ENCODE data around the gene EXTL2. TPM values are rescaled to one million over a fixed set of nuclear protein-coding genes. Genes with fewer than 3 reads are reported as not detected.

Gene EXTL2
- total RNA-seq, 2 experiments from 2014 or later, result 2.0 to 2.6 TPM

- DNase-seq, result peak; percentile 80
- H3K4me1 Mint-ChIP-seq (ENCODE audit: low read depth), result peaks cover 48% of the 10 kb centered on the region
- ATAC-seq, result peak; percentile 87
- no peaks in the 10 kb centered on the region for H3K27me3 Mint-ChIP-seq (ENCODE audit: low read depth)
- POLR2A ChIA-PET, result interaction anchor here (0.7 to 3.9 kb wide), 9 partner anchors 11 to 382 kb away, joined by 3 to 31 read pairs (median 3); partner anchors contain the start of genes DPH5 and S1PR1
- no peak overlapping the region for H3K27ac Mint-ChIP-seq
- peaks cover 3% of the 10 kb centered on the region for H3K9me3 Mint-ChIP-seq (ENCODE audit: insufficient read depth)
- no peak overlapping the region for H3K4me3 Mint-ChIP-seq
- CTCF ChIA-PET, result interaction anchor here (0.8 to 6.6 kb wide), 10 partner anchors 104 to 382 kb away, joined by 3 to 52 read pairs (median 4); no protein-coding TSS in a partner anchor
- H3K36me3 Mint-ChIP-seq (ENCODE audit: low read depth), result peaks cover 50% of the 10 kb centered on the region
These were observed 32.6 kb upstream of the EXTL2 start for GRCh38 chr1:100927276-100927675.

DNA sequence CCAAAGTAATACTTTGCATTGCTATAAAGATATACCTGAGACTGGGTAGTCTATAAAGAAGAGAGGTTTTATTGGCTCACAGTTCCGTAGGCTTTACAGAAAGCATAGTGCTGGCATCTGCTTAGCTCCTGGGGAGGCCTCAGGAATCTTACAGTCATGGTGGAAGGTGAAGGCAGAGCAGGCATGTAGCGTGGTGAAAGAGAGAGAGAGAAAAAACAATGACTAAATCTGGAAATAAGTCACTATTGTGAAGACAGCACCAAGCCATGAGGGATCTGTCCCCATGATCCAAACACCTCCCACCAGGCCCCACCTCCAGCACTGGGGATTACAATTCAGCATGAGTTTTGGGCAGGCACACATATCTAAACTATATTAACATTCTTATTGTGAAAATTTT lies 31.6 kb upstream of the EXTL2 start:
- no peaks in the 10 kb centered on the region for H3K27me3 Mint-ChIP-seq (ENCODE audit: low read depth)
- ATAC-seq, result no peak
- H3K4me1 Mint-ChIP-seq (ENCODE audit: low read depth), result peaks cover 43% of the 10 kb centered on the region
- POLR2A ChIA-PET, result interaction anchor here (0.6 to 1.7 kb wide), 3 partner anchors 12 to 423 kb away, joined by 3 to 4 read pairs (median 4); no protein-coding TSS in a partner anchor
- no peak for DNase-seq
- no peak overlapping the region for H3K4me3 Mint-ChIP-seq
- no peak overlapping the region for H3K27ac Mint-ChIP-seq
- H3K9me3 Mint-ChIP-seq (ENCODE audit: insufficient read depth), result peaks cover 3% of the 10 kb centered on the region
- CTCF ChIA-PET, result interaction anchor here (0.6 to 6.6 kb wide), 6 partner anchors 29 to 364 kb away, joined by 3 to 52 read pairs (median 4); no protein-coding TSS in a partner anchor
- H3K36me3 Mint-ChIP-seq (ENCODE audit: low read depth), result peaks cover 49% of the 10 kb centered on the region

- Mint-ChIP-seq H3K27me3 (ENCODE audit: low read depth) (no peaks in the 10 kb centered on the region), H3K27ac (peak overlapping the region; percentile 53), H3K9me3 (ENCODE audit: insufficient read depth) (peaks cover 3% of the 10 kb centered on the region), H3K4me3 (no peak overlapping the region), H3K36me3 (ENCODE audit: low read depth) (peaks cover 45% of the 10 kb centered on the region), H3K4me1 (ENCODE audit: low read depth) (peaks cover 37% of the 10 kb centered on the region)
- CTCF ChIA-PET, result interaction anchor here (0.6 to 6.6 kb wide), 8 partner anchors 26 to 365 kb away, joined by 3 to 52 read pairs (median 4); partner anchors contain the start of gene DPH5
- ATAC-seq, result no peak
- DNase-seq, result no peak
- POLR2A ChIA-PET, result interaction anchor here (0.6 kb wide), 1 partner anchor 311 kb away, joined by 4 read pairs; no protein-coding TSS in a partner anchor
These were observed 30.3 kb upstream of the EXTL2 start for GRCh38 chr1:100924991-100925390.

DNA sequence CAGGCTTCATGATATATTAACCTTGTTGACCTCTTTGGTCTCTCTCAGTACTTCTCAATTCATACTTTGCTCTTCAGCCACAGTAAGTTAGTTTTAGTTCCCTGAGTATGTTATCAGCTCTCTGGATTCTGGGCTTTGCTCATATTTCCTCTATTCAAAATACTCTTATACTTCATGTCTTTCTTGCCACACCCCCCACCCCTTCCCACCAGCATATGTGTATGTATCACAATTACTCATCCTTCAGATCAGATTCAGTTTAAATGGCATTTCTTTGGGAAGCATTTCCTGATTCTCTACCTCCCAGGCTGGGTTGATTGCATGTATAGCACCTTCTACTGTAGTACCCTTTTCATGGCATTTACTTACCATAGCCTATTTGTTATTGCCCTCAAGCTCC lies 29.6 kb upstream of the EXTL2 start:
- ChIA-PET CTCF (interaction anchor here (0.7 to 6.6 kb wide), 7 partner anchors 27 to 366 kb away, joined by 3 to 52 read pairs (median 5); partner anchors contain the start of gene DPH5), POLR2A (interaction anchor here (1.3 to 1.9 kb wide), 2 partner anchors 25 to 312 kb away, joined by 5 to 7 read pairs; partner anchors contain the start of gene S1PR1)
- DNase-seq, result no peak
- peaks cover 42% of the 10 kb centered on the region for H3K36me3 Mint-ChIP-seq (ENCODE audit: low read depth)
- H3K9me3 Mint-ChIP-seq (ENCODE audit: insufficient read depth), result peaks cover 3% of the 10 kb centered on the region
- peak overlapping the region; percentile 14 for H3K27ac Mint-ChIP-seq
- H3K27me3 Mint-ChIP-seq (ENCODE audit: low read depth), result no peaks in the 10 kb centered on the region
- no peak for ATAC-seq
- H3K4me1 Mint-ChIP-seq (ENCODE audit: low read depth), result peaks cover 32% of the 10 kb centered on the region
- no peak overlapping the region for H3K4me3 Mint-ChIP-seq

- Mint-ChIP-seq H3K36me3 (ENCODE audit: low read depth) (peaks cover 61% of the 10 kb centered on the region), H3K9me3 (ENCODE audit: insufficient read depth) (peaks cover 2% of the 10 kb centered on the region), H3K27ac (no peak overlapping the region), H3K27me3 (ENCODE audit: low read depth) (no peaks in the 10 kb centered on the region), H3K4me3 (no peak overlapping the region), H3K4me1 (ENCODE audit: low read depth) (peaks cover 26% of the 10 kb centered on the region)
- no peak for ATAC-seq
- POLR2A ChIA-PET, result interaction anchor here (0.8 kb wide), 1 partner anchor 317 kb away, joined by 6 read pairs; no protein-coding TSS in a partner anchor
- no peak for DNase-seq
- CTCF ChIA-PET, result interaction anchor here (1.0 to 6.6 kb wide), 12 partner anchors 12 to 446 kb away, joined by 3 to 52 read pairs (median 6); no protein-coding TSS in a partner anchor
These were observed 26.6 kb upstream of the EXTL2 start for GRCh38 chr1:100921110-100921706.

- no peak overlapping the region for H3K4me3 Mint-ChIP-seq
- ATAC-seq (no peak), DNase-seq (no peak)
- H3K27ac Mint-ChIP-seq, result no peak overlapping the region
- ChIA-PET CTCF (no interaction called here), POLR2A (interaction anchor here (0.8 kb wide), 1 partner anchor 16 kb away, joined by 4 read pairs; the partner anchor contains the start of gene SLC30A7)
- peaks cover 63% of the 10 kb centered on the region for H3K36me3 Mint-ChIP-seq (ENCODE audit: low read depth)
- H3K27me3 Mint-ChIP-seq (ENCODE audit: low read depth), result no peaks in the 10 kb centered on the region
- no peaks in the 10 kb centered on the region for H3K9me3 Mint-ChIP-seq (ENCODE audit: insufficient read depth)
- no peaks in the 10 kb centered on the region for H3K4me1 Mint-ChIP-seq (ENCODE audit: low read depth)
These were observed 17.4 kb upstream of the EXTL2 start for GRCh38 chr1:100912019-100912418.

GRCh38 chr1:100909018-100909417 lies 14.4 kb upstream of the EXTL2 start:
- H3K4me1 Mint-ChIP-seq (ENCODE audit: low read depth), result peaks cover 10% of the 10 kb centered on the region
- POLR2A ChIA-PET, result interaction anchor here (1.0 to 1.6 kb wide), 2 partner anchors 13 to 379 kb away, joined by 4 to 8 read pairs; partner anchors contain the start of gene SLC30A7
- no peak overlapping the region for H3K4me3 Mint-ChIP-seq
- ATAC-seq, result no peak
- CTCF ChIA-PET, result interaction anchor here (1.1 to 4.5 kb wide), 5 partner anchors 12 to 449 kb away, joined by 3 to 21 read pairs (median 5); no protein-coding TSS in a partner anchor
- no peak overlapping the region for H3K27ac Mint-ChIP-seq
- H3K9me3 Mint-ChIP-seq (ENCODE audit: insufficient read depth), result peaks cover 7% of the 10 kb centered on the region
- no peaks in the 10 kb centered on the region for H3K27me3 Mint-ChIP-seq (ENCODE audit: low read depth)
- peaks cover 70% of the 10 kb centered on the region for H3K36me3 Mint-ChIP-seq (ENCODE audit: low read depth)
- DNase-seq, result no peak

DNA sequence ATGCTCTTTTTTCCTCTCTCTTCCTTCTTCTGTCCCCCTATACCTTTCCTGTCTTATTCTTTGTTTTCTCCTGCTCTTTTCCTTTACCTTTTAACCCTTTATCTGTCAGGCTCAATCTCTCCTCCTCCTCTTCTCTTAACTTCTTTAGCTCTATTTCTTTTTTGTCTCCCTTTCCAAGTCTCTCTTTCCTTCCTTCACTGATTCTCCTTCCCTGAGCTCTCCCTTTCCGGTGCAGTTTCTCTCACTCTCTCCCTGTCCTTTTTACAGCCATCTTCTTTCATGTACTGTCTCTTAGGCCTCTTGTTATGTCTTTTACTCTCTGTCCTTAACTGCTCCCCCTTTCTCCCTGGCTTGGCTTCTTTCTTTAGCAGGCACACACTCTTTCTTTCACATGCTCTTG lies 13.2 kb upstream of the EXTL2 start:
- H3K27ac Mint-ChIP-seq, result no peak overlapping the region
- POLR2A ChIA-PET, result no interaction called here

DNA sequence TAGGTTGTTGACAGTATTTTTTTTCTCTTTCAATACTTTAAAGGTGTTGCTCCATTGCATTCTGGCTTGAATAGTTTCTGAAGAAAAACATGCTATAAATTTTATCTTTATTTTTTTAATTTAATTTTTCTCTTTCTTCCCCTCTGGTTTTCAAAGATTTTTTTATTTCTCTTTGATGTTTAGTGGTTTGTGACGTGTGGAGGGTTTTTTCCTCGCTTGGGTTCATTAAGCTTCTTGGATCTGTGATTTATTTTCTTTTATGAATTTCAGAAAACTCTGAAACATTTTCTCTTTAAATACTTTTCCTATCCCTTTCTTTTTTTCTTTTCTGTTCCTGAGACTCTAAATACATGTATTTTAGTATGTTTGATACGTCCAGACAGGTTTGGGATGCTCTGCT lies 10.5 kb upstream of the EXTL2 start:
- CTCF ChIA-PET, result interaction anchor here (4.5 kb wide), 1 partner anchor 382 kb away, joined by 21 read pairs; no protein-coding TSS in a partner anchor
- Mint-ChIP-seq H3K4me1 (ENCODE audit: low read depth) (peaks cover 21% of the 10 kb centered on the region), H3K9me3 (ENCODE audit: insufficient read depth) (peaks cover 7% of the 10 kb centered on the region), H3K27ac (no peak overlapping the region), H3K4me3 (no peak overlapping the region), H3K27me3 (ENCODE audit: low read depth) (no peaks in the 10 kb centered on the region), H3K36me3 (ENCODE audit: low read depth) (peaks cover 64% of the 10 kb centered on the region)
- DNase-seq (no peak), ATAC-seq (no peak)
- POLR2A ChIA-PET, result no interaction called here

More for the DNA sequence above, 13.2 kb upstream of the EXTL2 start:
- ATAC-seq (no peak), DNase-seq (no peak)
- Mint-ChIP-seq H3K4me1 (ENCODE audit: low read depth) (peaks cover 10% of the 10 kb centered on the region), H3K27me3 (ENCODE audit: low read depth) (no peaks in the 10 kb centered on the region), H3K36me3 (ENCODE audit: low read depth) (peaks cover 68% of the 10 kb centered on the region), H3K9me3 (ENCODE audit: insufficient read depth) (peaks cover 7% of the 10 kb centered on the region), H3K4me3 (no peak overlapping the region)
- CTCF ChIA-PET, result interaction anchor here (1.0 to 4.5 kb wide), 2 partner anchors 24 to 379 kb away, joined by 3 to 21 read pairs; no protein-coding TSS in a partner anchor

- peaks cover 7% of the 10 kb centered on the region for H3K9me3 Mint-ChIP-seq (ENCODE audit: insufficient read depth)
- peaks cover 26% of the 10 kb centered on the region for H3K4me1 Mint-ChIP-seq (ENCODE audit: low read depth)
- H3K27me3 Mint-ChIP-seq (ENCODE audit: low read depth), result no peaks in the 10 kb centered on the region
- no peak overlapping the region for H3K4me3 Mint-ChIP-seq
- ChIA-PET POLR2A (no interaction called here), CTCF (no interaction called here)
- ATAC-seq, result no peak
- DNase-seq, result no peak
- peaks cover 70% of the 10 kb centered on the region for H3K36me3 Mint-ChIP-seq (ENCODE audit: low read depth)
- H3K27ac Mint-ChIP-seq, result no peak overlapping the region
These were observed 9.9 kb upstream of the EXTL2 start for GRCh38 chr1:100904528-100904927.

DNA sequence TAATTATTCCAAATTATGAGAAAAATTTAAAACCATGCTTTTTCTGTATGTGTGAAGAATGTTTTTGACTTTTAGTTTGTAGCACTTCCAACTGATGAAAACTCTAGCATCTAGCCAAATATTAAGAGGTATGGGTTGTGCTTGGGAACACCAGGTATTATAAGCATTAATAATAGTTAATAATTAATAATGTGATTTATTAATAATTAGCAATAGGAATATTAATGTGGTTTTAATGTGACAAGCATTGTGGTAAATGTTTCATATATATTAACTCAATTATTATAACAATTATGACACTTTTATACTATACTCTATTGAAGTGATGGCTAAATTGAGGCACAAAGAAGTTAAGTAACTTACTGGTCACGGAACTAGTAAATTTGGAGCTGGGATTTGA lies 9.1 kb upstream of the EXTL2 start:
- DNase-seq (no peak), ATAC-seq (no peak)
- H3K4me1 Mint-ChIP-seq (ENCODE audit: low read depth), result peaks cover 32% of the 10 kb centered on the region
- no peak overlapping the region for H3K4me3 Mint-ChIP-seq
- H3K27ac Mint-ChIP-seq, result no peak overlapping the region
- peaks cover 7% of the 10 kb centered on the region for H3K9me3 Mint-ChIP-seq (ENCODE audit: insufficient read depth)
- ChIA-PET CTCF (no interaction called here), POLR2A (no interaction called here)
- H3K36me3 Mint-ChIP-seq (ENCODE audit: low read depth), result peaks cover 71% of the 10 kb centered on the region
- no peaks in the 10 kb centered on the region for H3K27me3 Mint-ChIP-seq (ENCODE audit: low read depth)

DNA sequence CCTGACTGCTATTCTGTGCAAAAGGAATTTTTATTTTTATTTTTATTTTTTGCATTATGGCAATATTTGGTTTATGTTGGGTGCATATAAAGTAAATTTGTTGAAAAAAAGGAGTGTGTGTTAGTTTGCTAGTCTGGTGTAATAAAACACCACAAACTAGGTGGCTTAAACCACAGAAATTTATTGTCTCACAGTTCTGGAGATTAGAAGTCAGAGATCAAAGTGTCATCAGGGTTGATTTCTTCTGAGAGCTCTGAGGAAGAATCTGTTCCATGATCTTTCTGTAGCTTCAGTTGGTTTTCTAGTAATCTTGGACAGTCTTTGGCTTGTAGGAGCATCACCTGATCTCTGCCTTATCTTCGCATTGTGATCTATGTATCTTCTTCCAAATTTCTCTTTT lies 7.7 kb upstream of the EXTL2 start:
- ATAC-seq (peak; percentile 5), DNase-seq (no peak)
- ChIA-PET CTCF (interaction anchor here (1.7 to 2.5 kb wide), 2 partner anchors 22 to 386 kb away, joined by 3 to 9 read pairs; no protein-coding TSS in a partner anchor), POLR2A (no interaction called here)
- peaks cover 41% of the 10 kb centered on the region for H3K4me1 Mint-ChIP-seq (ENCODE audit: low read depth)
- no peaks in the 10 kb centered on the region for H3K27me3 Mint-ChIP-seq (ENCODE audit: low read depth)
- no peak overlapping the region for H3K4me3 Mint-ChIP-seq
- H3K36me3 Mint-ChIP-seq (ENCODE audit: low read depth), result peaks cover 71% of the 10 kb centered on the region
- H3K27ac Mint-ChIP-seq, result no peak overlapping the region
- peaks cover 7% of the 10 kb centered on the region for H3K9me3 Mint-ChIP-seq (ENCODE audit: insufficient read depth)

Measured in activated CD8-positive, alpha-beta T cell treated with anti-CD3 and anti-CD28 coated beads, Interleukin-2, amount 10 ng/mL, durations not matched to agents 7 days and 5 days (primary cell).